Measurements from ENCODE around the gene DRP2.
A peak's percentile ranks its signal among the peaks of the same experiment; 100 is the strongest.

DRP2 gene

GRCh38 chrX:101260435-101260834, 40.8 kb downstream of the DRP2 start:
- TF ChIP-seq CTCF (conservative IDR thresholded peaks at IDR 0.05; ENCODE audit: control insufficient read depth, insufficient read depth, low read depth, low read length), result peak; percentile 39
- DNase-seq (ENCODE audit: low read depth), result peak; percentile 25
- no peak overlapping the region for H3K4me3 ChIP-seq (ENCODE audit: control insufficient read depth, low read depth, low read length)

GRCh38 chrX:101262590-101262989, 43.0 kb downstream of the DRP2 start:
- no peak overlapping the region for H3K4me3 ChIP-seq (ENCODE audit: control insufficient read depth, low read depth, low read length)
- no peak for TF ChIP-seq CTCF (conservative IDR thresholded peaks at IDR 0.05; ENCODE audit: control insufficient read depth, insufficient read depth, low read depth, low read length)
- DNase-seq (ENCODE audit: low read depth), result no peak

GRCh38 chrX:101263766-101264165, 44.2 kb downstream of the DRP2 start:
- no peak for TF ChIP-seq CTCF (conservative IDR thresholded peaks at IDR 0.05; ENCODE audit: control insufficient read depth, insufficient read depth, low read depth, low read length)

GRCh38 chrX:101265869-101266428, 46.4 kb downstream of the DRP2 start:
- peak; percentile 90 for DNase-seq (ENCODE audit: low read depth)

More at GRCh38 chrX:101263766-101264165, 44.2 kb downstream of the DRP2 start:
- no peak for DNase-seq (ENCODE audit: low read depth)
- no peak overlapping the region for H3K4me3 ChIP-seq (ENCODE audit: control insufficient read depth, low read depth, low read length)

GRCh38 chrX:101274198-101274597, 54.6 kb downstream of the DRP2 start:
- H3K4me3 ChIP-seq (ENCODE audit: control insufficient read depth, low read depth, low read length), result no peak overlapping the region
- no peak for TF ChIP-seq CTCF (conservative IDR thresholded peaks at IDR 0.05; ENCODE audit: control insufficient read depth, insufficient read depth, low read depth, low read length)
- DNase-seq (ENCODE audit: low read depth), result no peak

More at GRCh38 chrX:101265869-101266428, 46.4 kb downstream of the DRP2 start:
- H3K4me3 ChIP-seq (ENCODE audit: control insufficient read depth, low read depth, low read length), result no peak overlapping the region
- TF ChIP-seq CTCF (conservative IDR thresholded peaks at IDR 0.05; ENCODE audit: control insufficient read depth, insufficient read depth, low read depth, low read length), result no peak

GRCh38 chrX:101276238-101276637, 56.7 kb downstream of the DRP2 start:
- no peak for TF ChIP-seq CTCF (conservative IDR thresholded peaks at IDR 0.05; ENCODE audit: control insufficient read depth, insufficient read depth, low read depth, low read length)
- no peak for DNase-seq (ENCODE audit: low read depth)
- no peak overlapping the region for H3K4me3 ChIP-seq (ENCODE audit: control insufficient read depth, low read depth, low read length)

GRCh38 chrX:101287402-101287801, 67.8 kb downstream of the DRP2 start:
- no peak overlapping the region for H3K4me3 ChIP-seq (ENCODE audit: control insufficient read depth, low read depth, low read length)
- DNase-seq (ENCODE audit: low read depth), result peak; percentile 64
- peak; percentile 72 for TF ChIP-seq CTCF (conservative IDR thresholded peaks at IDR 0.05; ENCODE audit: control insufficient read depth, insufficient read depth, low read depth, low read length)
